GM19099 (cell line): Measurements from ENCODE around the gene MFSD11.

Source experiments
- POLR2A ChIP-seq: IDR thresholded peaks from 3 replicates; pipeline ENCODE4 v1.6.1; 2011; ENCODE audit warnings: low read depth; ENCODE audit not compliant: insufficient read length; ENCODE audit errors: extremely low read depth

The MFSD11 gene

GRCh38 chr17:76757256-76757655 lies 19.3 kb downstream of the MFSD11 start:
- no peak for TF ChIP-seq POLR2A

GRCh38 chr17:76758570-76758969 lies 20.7 kb downstream of the MFSD11 start:
- TF ChIP-seq POLR2A: no peak

GRCh38 chr17:76772842-76773525 lies 35.1 kb downstream of the MFSD11 start:
- no peak for TF ChIP-seq POLR2A

- no peak for TF ChIP-seq POLR2A
Measured at GRCh38 chr17:76775021-76775600, 37.2 kb downstream of the MFSD11 start.

GRCh38 chr17:76781056-76781982 lies 43.4 kb downstream of the MFSD11 start:
- no peak for TF ChIP-seq POLR2A

GRCh38 chr17:76783146-76783545 lies 45.2 kb downstream of the MFSD11 start:
- no peak for TF ChIP-seq POLR2A

- no peak for TF ChIP-seq POLR2A
Measured at GRCh38 chr17:76784926-76785325, 47.0 kb downstream of the MFSD11 start.

- TF ChIP-seq POLR2A: no peak
Measured at GRCh38 chr17:76789235-76789788, 51.4 kb downstream of the MFSD11 start.

- TF ChIP-seq POLR2A: no peak
Measured at GRCh38 chr17:76791053-76791980, 53.4 kb downstream of the MFSD11 start.

- no peak for TF ChIP-seq POLR2A
Measured at GRCh38 chr17:76792348-76792747, 54.4 kb downstream of the MFSD11 start.

GRCh38 chr17:76793775-76794174 lies 55.9 kb downstream of the MFSD11 start:
- no peak for TF ChIP-seq POLR2A

- no peak for TF ChIP-seq POLR2A
Measured at GRCh38 chr17:76796081-76796480, 58.2 kb downstream of the MFSD11 start.

- TF ChIP-seq POLR2A: no peak
Measured at GRCh38 chr17:76797241-76797840, 59.4 kb downstream of the MFSD11 start.

GRCh38 chr17:76801706-76802105 lies 63.8 kb downstream of the MFSD11 start:
- no peak for TF ChIP-seq POLR2A
